Gastroesophageal sphincter (tissue), 2 donors: ENCODE data around the gene EFNA1.

Experiments
- POLR2A ChIP-seq, 2 donors: fragments of 450-650 bp; IDR thresholded peaks; one replicate each; pipeline ENCODE4 v1.6.1; 2017; ENCODE audit warnings: antibody characterized with exemption in 2 of 2, mild to moderate bottlenecking in 2 of 2, moderate library complexity in 1 of 2
- POLR2AphosphoS5 ChIP-seq: sonication (generic); formaldehyde crosslinking; IDR thresholded peaks from one replicate; pipeline ENCODE4 v1.6.1; 2017; ENCODE audit warnings: antibody characterized with exemption

- no peak for TF ChIP-seq POLR2A (IDR thresholded peaks at IDR 0.05)
- TF ChIP-seq POLR2AphosphoS5 = peak; percentile 15
Observed at GRCh38 chr1:155166471-155167165, 38.9 kb downstream of the EFNA1 start.
